Measurements from ENCODE around the gene BRD3. TPM values are rescaled to one million over a fixed set of nuclear protein-coding genes. Genes with fewer than 3 reads are reported as not detected.
"Not testable (repeated sequence)": the region's sequence is repeated elsewhere in the genome, so short reads cannot be mapped to it uniquely, and the experiment has no call there.

The BRD3 gene
- total and polyA plus RNA-seq, 2 of the 8 experiments (the other 6 are each of a cell fraction or from before 2014, with no cell fraction given) = 31.0 to 82.7 TPM

- H2BK12ac ChIP-seq (ENCODE audit: low read depth, low read length); H3K36me3 ChIP-seq (ENCODE audit: control insufficient read depth in 2 of 4, insufficient read depth in 4 of 4, low read length in 3 of 4); H3K14ac ChIP-seq (ENCODE audit: insufficient read length); H3K4me3 ChIP-seq (ENCODE audit: extremely low read depth in 1 of 4, insufficient read depth in 2 of 4, low read depth in 3 of 4, low read length in 4 of 4); H3K56ac ChIP-seq (replicated peaks; ENCODE audit: insufficient read length, low read depth, low read length); H3K4me1 ChIP-seq (replicated peaks in 1 of 4; ENCODE audit: control insufficient read depth in 3 of 4, insufficient read depth in 4 of 4, low read length in 3 of 4); H4K20me1 ChIP-seq (replicated peaks in 1 of 2; ENCODE audit: control insufficient read depth in 1 of 2, insufficient read depth in 2 of 2, low read length in 2 of 2); H2AFZ ChIP-seq (ENCODE audit: low read length); H2BK15ac ChIP-seq (ENCODE audit: low read length); H3K27me3 ChIP-seq (replicated peaks in 1 of 4; ENCODE audit: control insufficient read depth in 3 of 4, extremely low read depth in 1 of 4, insufficient read depth in 3 of 4, low read length in 3 of 4); H3K23ac ChIP-seq (ENCODE audit: insufficient read length); FAIRE-seq; H3K4me2 ChIP-seq (ENCODE audit: insufficient read depth in 1 of 2, low read depth in 2 of 2, low read length in 2 of 2); H3K18ac ChIP-seq (ENCODE audit: extremely low read depth, low read length); H3K23me2 ChIP-seq (ENCODE audit: low read depth, low read length); H2BK5ac ChIP-seq (ENCODE audit: low read depth, low read length); H4K8ac ChIP-seq (ENCODE audit: extremely low read depth, insufficient read depth, low read length); H2BK120ac ChIP-seq (replicated peaks; ENCODE audit: low read depth, low read length); H3K27ac ChIP-seq (ENCODE audit: low read depth, low read length); H3K79me2 ChIP-seq (ENCODE audit: control insufficient read depth in 1 of 2, insufficient read depth in 2 of 2, low read length in 2 of 2); POLR2A ChIA-PET (ENCODE audit: partially characterized antibody); H4K5ac ChIP-seq (ENCODE audit: insufficient read length, low read depth, low read length); H3K9ac ChIP-seq (replicated peaks in 1 of 4; ENCODE audit: extremely low read depth in 1 of 4, low read depth in 3 of 4, low read length in 3 of 4); H2AK5ac ChIP-seq (ENCODE audit: low read depth, low read length); H3K4ac ChIP-seq (replicated peaks; ENCODE audit: insufficient read length, low read depth, low read length); H2BK20ac ChIP-seq (ENCODE audit: low read length); H3K79me1 ChIP-seq (ENCODE audit: low read depth, low read length); DNase-seq (ENCODE audit: low read depth in 1 of 2, low spot score in 2 of 2); CTCF ChIA-PET (ENCODE audit: partially characterized antibody); H4K91ac ChIP-seq (replicated peaks; ENCODE audit: insufficient read length, low read length): not testable (repeated sequence)
- peaks cover 13 to 22% of the 10 kb centered on the region in 2 experiments; a peak in 3 of 4 replicates for H3K9me3 ChIP-seq (ENCODE audit: insufficient read depth in 2 of 2, low read depth in 1 of 2, low read length in 1 of 2)
- WGBS, 2 experiments (ENCODE audit: extremely low coverage in 1 of 2, insufficient coverage in 1 of 2, insufficient read length in 1 of 2, insufficient replicate concordance in 2 of 2, low coverage in 1 of 2, low lambda C conversion rate in 2 of 2, missing lambda C conversion rate in 1 of 2) = 95% methylated on average over 10 of the region's 31 CpGs; no CpG with 5 or more reads in 1 of the 2 experiments
Measured at GRCh38 chr9:134075689-134076088, 7.9 kb upstream of the BRD3 start.
